Camera-type eye (tissue), 1 donor: Measurements from ENCODE around the gene SCYGR4. TPM values are rescaled to one million over a fixed set of nuclear protein-coding genes. Genes with fewer than 3 reads are reported as not detected.

Source experiments
- total RNA-seq: library from RNA; depleted of rRNA; stranded (reverse); fragments of >200 nt; gene quantifications from one replicate; pipeline ENCODE4 v1.2.3, GENCODE V29; 2014

Gene SCYGR4
- not detected for total RNA-seq

GRCh38 chr2:227617316-227618230 lies at the start of gene SCYGR4:
TSS of gene SCYGR4 (plus strand) at chr2:227617498. CDS start at chr2:227617498, 0 bp downstream.

GRCh38 chr2:227598835-227599503 lies 18.3 kb upstream of the SCYGR4 start, which contains the start of gene SCYGR2:
TSS of gene SCYGR2 (plus strand) at chr2:227598893. CDS start at chr2:227598893, 0 bp downstream.

GRCh38 chr2:227614740-227615139 lies 2.6 kb upstream of the SCYGR4 start, which contains the start of gene SCYGR3:
TSS of gene SCYGR3 (minus strand) at chr2:227614840. CDS start at chr2:227614840, 0 bp downstream.

GRCh38 chr2:227666631-227667170 lies 49.4 kb downstream of the SCYGR4 start, which contains the start of gene SCYGR5:
TSS of gene SCYGR5 (plus strand) at chr2:227666804. CDS start at chr2:227666804, 0 bp downstream.

Other genes starting within 250 kb of the SCYGR4 start
- not detected for gene TM4SF20, start 238.2 kb upstream of the SCYGR4 start, total RNA-seq
- gene SCYGR1, start 229.5 kb upstream of the SCYGR4 start, total RNA-seq, result not detected
- gene AGFG1, start 145.3 kb upstream of the SCYGR4 start, total RNA-seq, result 73.6 TPM
- not detected for gene SCYGR2, start 18.6 kb upstream of the SCYGR4 start, total RNA-seq
- gene SCYGR3, start 2.7 kb upstream of the SCYGR4 start, total RNA-seq, result not detected
- not detected for gene SCYGR5, start 49.3 kb downstream of the SCYGR4 start, total RNA-seq
- 3.1 TPM for gene SLC19A3, start 100.5 kb downstream of the SCYGR4 start, total RNA-seq
- not detected for gene SCYGR6, start 107.3 kb downstream of the SCYGR4 start, total RNA-seq
- not detected for gene SCYGR7, start 110.8 kb downstream of the SCYGR4 start, total RNA-seq
- not detected for gene SCYGR8, start 128.4 kb downstream of the SCYGR4 start, total RNA-seq
- gene CCL20, start 196.3 kb downstream of the SCYGR4 start, total RNA-seq, result not detected